ENCODE results near the gene SEPTIN7. TPM values are rescaled to one million over a fixed set of nuclear protein-coding genes. Genes with fewer than 3 reads are reported as not detected.

Gene SEPTIN7
- total and polyA plus RNA-seq, 10 donors: 184 to 243 (median 216) TPM

DNA sequence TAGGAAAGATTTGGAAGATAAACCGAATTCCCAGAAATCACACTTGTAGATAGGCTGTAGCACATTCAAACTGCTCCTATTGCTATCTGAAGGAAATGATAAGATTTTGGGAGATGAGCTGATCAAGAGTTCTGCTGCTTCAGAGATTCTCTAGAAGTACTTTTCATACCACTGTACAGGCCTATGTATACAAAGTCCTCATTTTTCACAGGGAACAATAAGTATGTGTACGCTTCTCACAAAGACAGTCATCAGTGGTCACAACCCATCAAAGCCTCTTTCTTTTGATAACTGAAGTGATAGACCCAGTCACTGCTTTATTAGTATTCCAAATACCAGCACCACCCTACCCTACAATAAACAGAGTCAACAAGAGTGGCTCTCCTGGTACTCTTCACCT is 15.6 kb upstream of the SEPTIN7 start:
- H3K4me1 ChIP-seq: peaks cover 0 to 4% (median 0%) of the 10 kb centered on the region in 6 donors
- H3K9me3 ChIP-seq: peaks cover 0 to 12% (median 4%) of the 10 kb centered on the region in 8 donors
- H3K27ac ChIP-seq: no peak overlapping the region
- H3K36me3 ChIP-seq: no peaks in the 10 kb centered on the region
- DNase-seq: no peak
- H3K27me3 ChIP-seq (replicated peaks in 1 of 7): no peaks in the 10 kb centered on the region
- TF ChIP-seq POLR2A (IDR thresholded peaks at IDR 0.05): no peak
- TF ChIP-seq POLR2AphosphoS5 (IDR thresholded peaks at IDR 0.05): no peak
- TF ChIP-seq, protein P1, sequence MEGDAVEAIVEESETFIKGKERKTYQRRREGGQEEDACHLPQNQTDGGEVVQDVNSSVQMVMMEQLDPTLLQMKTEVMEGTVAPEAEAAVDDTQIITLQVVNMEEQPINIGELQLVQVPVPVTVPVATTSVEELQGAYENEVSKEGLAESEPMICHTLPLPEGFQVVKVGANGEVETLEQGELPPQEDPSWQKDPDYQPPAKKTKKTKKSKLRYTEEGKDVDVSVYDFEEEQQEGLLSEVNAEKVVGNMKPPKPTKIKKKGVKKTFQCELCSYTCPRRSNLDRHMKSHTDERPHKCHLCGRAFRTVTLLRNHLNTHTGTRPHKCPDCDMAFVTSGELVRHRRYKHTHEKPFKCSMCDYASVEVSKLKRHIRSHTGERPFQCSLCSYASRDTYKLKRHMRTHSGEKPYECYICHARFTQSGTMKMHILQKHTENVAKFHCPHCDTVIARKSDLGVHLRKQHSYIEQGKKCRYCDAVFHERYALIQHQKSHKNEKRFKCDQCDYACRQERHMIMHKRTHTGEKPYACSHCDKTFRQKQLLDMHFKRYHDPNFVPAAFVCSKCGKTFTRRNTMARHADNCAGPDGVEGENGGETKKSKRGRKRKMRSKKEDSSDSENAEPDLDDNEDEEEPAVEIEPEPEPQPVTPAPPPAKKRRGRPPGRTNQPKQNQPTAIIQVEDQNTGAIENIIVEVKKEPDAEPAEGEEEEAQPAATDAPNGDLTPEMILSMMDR (IDR thresholded peaks at IDR 0.05 in 8 of 11, conservative IDR thresholded peaks at IDR 0.05 in 3 of 11): no peak
- intact Hi-C loops (cut with DNase I; ENCODE audit: low total_unique reads): no loop called here
- WGBS, 5 donors: 88 to 94% (median 91%) methylated on average over 2 of the region's 2 CpGs
- no peak overlapping the region for H3K4me3 ChIP-seq

DNA sequence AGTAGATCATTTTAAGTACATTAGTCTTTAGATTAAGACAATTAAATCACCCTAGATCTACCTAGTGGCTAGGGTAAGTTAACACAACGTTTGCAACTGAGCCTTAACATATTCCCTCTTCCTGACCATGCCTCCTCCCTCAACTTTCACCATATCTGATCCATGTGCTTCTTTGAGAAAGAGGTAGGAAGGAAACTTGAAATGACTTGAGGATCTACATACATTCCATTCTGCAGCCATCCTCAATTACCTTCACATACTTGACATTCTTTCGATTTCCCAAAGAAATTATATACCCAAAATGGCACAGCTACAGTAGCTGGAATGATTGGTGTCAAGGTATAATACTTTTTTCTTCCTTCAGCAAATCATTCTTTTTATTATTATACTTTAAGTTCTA is 12.9 kb upstream of the SEPTIN7 start:
- Histone ChIP-seq H3K4me3 (no peak overlapping the region), H3K9me3 (peaks cover 0 to 12% (median 4%) of the 10 kb centered on the region in 8 donors), H3K36me3 (no peaks in the 10 kb centered on the region), H3K27ac (no peak overlapping the region), H3K4me1 (peaks cover 0 to 11% (median 4%) of the 10 kb centered on the region in 6 donors), H3K27me3 (replicated peaks in 1 of 7) (no peaks in the 10 kb centered on the region)
- no peak for DNase-seq
- TF ChIP-seq POLR2AphosphoS5 (IDR thresholded peaks at IDR 0.05) (no peak), POLR2A (IDR thresholded peaks at IDR 0.05) (no peak)
- TF ChIP-seq, protein P1 (IDR thresholded peaks at IDR 0.05 in 8 of 11, conservative IDR thresholded peaks at IDR 0.05 in 3 of 11): no peak
- 68 to 77% (median 69%) methylated on average over 2 of the region's 2 CpGs for WGBS, 5 donors
- intact Hi-C loops (cut with DNase I; ENCODE audit: low total_unique reads): no loop called here

DNA sequence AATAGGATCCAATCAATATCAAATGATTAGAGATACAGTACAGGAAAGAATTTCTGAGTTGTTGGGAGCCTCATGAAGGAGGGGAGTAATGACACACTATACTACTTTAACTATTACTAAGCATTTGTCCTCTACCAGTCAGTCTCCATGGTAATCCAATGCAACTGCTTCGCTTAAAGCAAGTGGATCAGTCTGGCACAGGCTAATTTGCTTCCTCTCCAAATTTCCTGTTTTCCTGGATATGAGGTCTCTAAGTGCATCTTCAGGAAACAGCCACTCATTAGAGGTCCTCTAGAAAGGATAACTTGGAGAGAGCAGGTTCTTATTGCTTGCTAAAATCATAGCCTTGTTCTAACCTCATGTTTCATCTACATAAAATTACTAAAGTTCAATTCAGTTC is 8.4 kb upstream of the SEPTIN7 start:
- intact Hi-C loops (cut with DNase I; ENCODE audit: low total_unique reads): no loop called here
- H3K27ac ChIP-seq: peak overlapping the region in 4 of 8 donors; percentile 22 to 53 (median 28)
- no peak for DNase-seq

DNA sequence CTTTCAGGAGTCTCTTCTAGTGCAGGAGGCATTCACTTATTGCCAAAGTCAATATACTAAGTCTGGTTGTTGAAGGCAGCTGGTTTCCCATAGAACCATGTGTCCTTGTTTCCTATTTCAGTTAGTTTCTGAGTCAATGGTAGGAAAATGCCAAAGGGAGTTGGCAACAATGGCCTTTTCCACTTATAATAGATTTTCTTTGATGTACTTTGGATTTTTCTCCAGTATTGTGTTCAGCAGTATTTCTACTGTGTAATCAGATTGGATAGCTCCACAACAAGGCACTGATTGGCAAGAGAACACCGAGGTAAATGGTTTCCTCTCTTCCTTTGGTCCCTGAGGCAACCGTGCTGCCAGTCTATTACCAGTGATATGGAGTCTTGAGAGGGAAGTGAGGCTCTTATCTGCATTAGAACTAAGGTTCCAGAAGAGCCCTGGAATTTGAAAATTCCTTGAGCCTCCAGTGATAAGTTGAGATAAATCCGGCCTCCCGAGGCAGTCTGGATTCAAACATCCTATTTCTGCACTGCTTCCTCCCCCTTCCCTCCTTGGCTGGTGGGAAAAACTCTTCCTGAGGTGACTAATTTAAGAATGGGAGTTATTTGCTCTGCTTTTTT is 7.9 kb upstream of the SEPTIN7 start:
- peak overlapping the region in 5 of 8 donors; percentile 14 to 53 (median 26) for H3K27ac ChIP-seq
- H3K36me3 ChIP-seq: no peaks in the 10 kb centered on the region
- no peaks in the 10 kb centered on the region for H3K27me3 ChIP-seq (replicated peaks in 1 of 7)
- peaks cover 0 to 12% (median 4%) of the 10 kb centered on the region in 8 donors for H3K9me3 ChIP-seq
- TF ChIP-seq POLR2AphosphoS5 (IDR thresholded peaks at IDR 0.05) (no peak), POLR2A (IDR thresholded peaks at IDR 0.05) (no peak)
- TF ChIP-seq, protein P1 (IDR thresholded peaks at IDR 0.05 in 8 of 11, conservative IDR thresholded peaks at IDR 0.05 in 3 of 11): no peak
- no peak for DNase-seq
- H3K4me3 ChIP-seq: no peak overlapping the region
- H3K4me1 ChIP-seq: peaks cover 0 to 14% (median 6%) of the 10 kb centered on the region in 6 donors
- intact Hi-C loops (cut with DNase I; ENCODE audit: low total_unique reads): no loop called here
- 63 to 66% (median 65%) methylated on average over 4 of the region's 4 CpGs for WGBS, 5 donors

More for the DNA sequence above, 8.4 kb upstream of the SEPTIN7 start:
- Histone ChIP-seq H3K4me1 (peaks cover 0 to 14% (median 6%) of the 10 kb centered on the region in 6 donors), H3K27me3 (replicated peaks in 1 of 7) (no peaks in the 10 kb centered on the region), H3K9me3 (peaks cover 0 to 12% (median 4%) of the 10 kb centered on the region in 8 donors), H3K4me3 (no peak overlapping the region), H3K36me3 (no peaks in the 10 kb centered on the region)
- TF ChIP-seq, protein P1 (IDR thresholded peaks at IDR 0.05 in 8 of 11, conservative IDR thresholded peaks at IDR 0.05 in 3 of 11): no peak
- TF ChIP-seq POLR2AphosphoS5 (IDR thresholded peaks at IDR 0.05) (no peak), POLR2A (IDR thresholded peaks at IDR 0.05) (no peak)
- WGBS, 5 donors: 61 to 80% (median 66%) methylated on average over 1 of the region's 1 CpG

All from spleen (tissue), 11 donors.